PFSK-1 (cell line): ENCODE data around the gene SGK1.

Experiments
- FOXP2 ChIP-seq: optimal IDR thresholded peaks from 2 replicates; pipeline ENCODE3; 2011; ENCODE audit warnings: borderline replicate concordance, control low read depth, inconsistent platforms; ENCODE audit not compliant: insufficient read depth; ENCODE audit errors: extremely low read length, extremely low read depth
- POLR2AphosphoS5 ChIP-seq: IDR thresholded peaks from 2 replicates; pipeline ENCODE4 v1.6.1; 2012; ENCODE audit warnings: low read depth, mild to moderate bottlenecking, control low read depth, low read length, moderate library complexity
- SIN3A ChIP-seq: IDR thresholded peaks from 2 replicates; pipeline ENCODE4 v1.6.1; 2012; ENCODE audit warnings: mild to moderate bottlenecking, low read length, moderate library complexity, borderline replicate concordance; ENCODE audit not compliant: insufficient read depth
- TAF1 ChIP-seq: IDR thresholded peaks from 2 replicates; pipeline ENCODE4 v1.6.1; 2012; ENCODE audit warnings: low read length, control low read depth, borderline replicate concordance; ENCODE audit not compliant: insufficient read depth
- TF ChIP-seq, protein P1 (sequence below), 2 experiments: IDR thresholded peaks; 2 replicates each; pipeline versions ENCODE4 v1.6.1 to v1.8.0; 2011 to 2012; ENCODE audit warnings: low read depth in 2 of 2, low read length in 2 of 2, control low read depth in 1 of 2, inconsistent platforms in 1 of 2, mild to moderate bottlenecking in 1 of 2, moderate library complexity in 1 of 2; ENCODE audit not compliant: insufficient read depth in 1 of 2

Gene SGK1

DNA sequence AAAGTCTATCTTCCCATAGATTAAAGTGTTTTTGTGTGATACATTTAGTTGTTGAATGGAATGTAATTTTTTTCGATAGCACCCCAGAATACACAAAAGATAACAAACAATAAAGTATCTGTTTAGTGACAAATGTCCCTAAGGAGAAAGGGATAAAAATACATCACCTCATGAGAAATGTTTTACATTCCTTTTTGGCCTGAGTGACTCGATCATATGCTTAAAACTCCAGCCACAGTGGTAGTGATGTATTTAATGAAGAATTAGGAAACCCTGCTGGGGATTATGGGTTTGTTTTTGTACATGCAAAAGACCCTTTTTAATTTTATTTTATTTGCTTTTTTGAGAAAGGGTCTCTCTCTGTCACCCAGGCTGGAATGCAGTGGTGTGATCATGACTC is 4.3 kb upstream of the SGK1 start:
- TF ChIP-seq FOXP2 (no peak), SIN3A (no peak), TAF1 (no peak)
- TF ChIP-seq, protein P1, sequence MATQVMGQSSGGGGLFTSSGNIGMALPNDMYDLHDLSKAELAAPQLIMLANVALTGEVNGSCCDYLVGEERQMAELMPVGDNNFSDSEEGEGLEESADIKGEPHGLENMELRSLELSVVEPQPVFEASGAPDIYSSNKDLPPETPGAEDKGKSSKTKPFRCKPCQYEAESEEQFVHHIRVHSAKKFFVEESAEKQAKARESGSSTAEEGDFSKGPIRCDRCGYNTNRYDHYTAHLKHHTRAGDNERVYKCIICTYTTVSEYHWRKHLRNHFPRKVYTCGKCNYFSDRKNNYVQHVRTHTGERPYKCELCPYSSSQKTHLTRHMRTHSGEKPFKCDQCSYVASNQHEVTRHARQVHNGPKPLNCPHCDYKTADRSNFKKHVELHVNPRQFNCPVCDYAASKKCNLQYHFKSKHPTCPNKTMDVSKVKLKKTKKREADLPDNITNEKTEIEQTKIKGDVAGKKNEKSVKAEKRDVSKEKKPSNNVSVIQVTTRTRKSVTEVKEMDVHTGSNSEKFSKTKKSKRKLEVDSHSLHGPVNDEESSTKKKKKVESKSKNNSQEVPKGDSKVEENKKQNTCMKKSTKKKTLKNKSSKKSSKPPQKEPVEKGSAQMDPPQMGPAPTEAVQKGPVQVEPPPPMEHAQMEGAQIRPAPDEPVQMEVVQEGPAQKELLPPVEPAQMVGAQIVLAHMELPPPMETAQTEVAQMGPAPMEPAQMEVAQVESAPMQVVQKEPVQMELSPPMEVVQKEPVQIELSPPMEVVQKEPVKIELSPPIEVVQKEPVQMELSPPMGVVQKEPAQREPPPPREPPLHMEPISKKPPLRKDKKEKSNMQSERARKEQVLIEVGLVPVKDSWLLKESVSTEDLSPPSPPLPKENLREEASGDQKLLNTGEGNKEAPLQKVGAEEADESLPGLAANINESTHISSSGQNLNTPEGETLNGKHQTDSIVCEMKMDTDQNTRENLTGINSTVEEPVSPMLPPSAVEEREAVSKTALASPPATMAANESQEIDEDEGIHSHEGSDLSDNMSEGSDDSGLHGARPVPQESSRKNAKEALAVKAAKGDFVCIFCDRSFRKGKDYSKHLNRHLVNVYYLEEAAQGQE (IDR thresholded peaks at IDR 0.05; ENCODE audit: insufficient read depth in 1 of 2, low read depth in 2 of 2, low read length in 2 of 2), result no peak

DNA sequence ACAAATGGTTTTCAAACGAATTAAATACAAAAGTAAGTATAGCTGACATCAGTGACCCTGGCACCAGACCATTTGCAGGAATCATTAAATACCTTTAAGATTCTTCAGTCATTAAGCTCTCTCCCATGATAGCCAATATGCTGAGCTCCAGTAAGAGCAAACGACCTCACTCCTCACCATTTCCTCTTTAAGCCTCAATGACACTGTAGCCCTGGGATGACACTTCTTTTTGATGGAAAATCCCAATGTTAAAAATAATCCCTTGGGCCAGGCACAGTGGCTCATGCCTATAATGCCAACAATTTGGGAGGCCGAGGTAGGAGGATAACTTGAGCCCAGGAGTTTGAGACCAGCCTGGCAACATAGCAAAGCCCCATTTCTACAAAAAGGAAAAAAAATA is 3.3 kb upstream of the SGK1 start:
- no peak for TF ChIP-seq TAF1
- no peak for TF ChIP-seq FOXP2
- TF ChIP-seq SIN3A, result no peak
- TF ChIP-seq, protein P1 (IDR thresholded peaks at IDR 0.05; ENCODE audit: insufficient read depth in 1 of 2, low read depth in 2 of 2, low read length in 2 of 2), result no peak
- no peak for TF ChIP-seq POLR2AphosphoS5

DNA sequence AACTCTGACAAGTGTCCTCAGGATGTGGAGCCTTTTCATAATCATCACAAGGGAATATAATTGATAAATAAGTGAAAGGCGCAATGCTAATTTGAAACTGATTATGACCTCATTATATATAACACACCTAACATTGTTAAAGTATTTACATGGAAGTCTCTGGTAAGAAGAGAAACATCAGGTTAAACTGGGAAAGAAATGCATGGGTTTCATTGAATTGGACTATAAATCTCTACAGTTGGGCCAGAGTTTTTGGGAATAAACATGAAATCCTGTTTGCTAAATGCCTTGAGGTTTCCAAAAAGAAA is 1.0 kb upstream of the SGK1 start:
- TF ChIP-seq SIN3A (no peak), POLR2AphosphoS5 (no peak), TAF1 (no peak), FOXP2 (no peak)
- TF ChIP-seq, protein P1 (IDR thresholded peaks at IDR 0.05; ENCODE audit: insufficient read depth in 1 of 2, low read depth in 2 of 2, low read length in 2 of 2), result no peak

DNA sequence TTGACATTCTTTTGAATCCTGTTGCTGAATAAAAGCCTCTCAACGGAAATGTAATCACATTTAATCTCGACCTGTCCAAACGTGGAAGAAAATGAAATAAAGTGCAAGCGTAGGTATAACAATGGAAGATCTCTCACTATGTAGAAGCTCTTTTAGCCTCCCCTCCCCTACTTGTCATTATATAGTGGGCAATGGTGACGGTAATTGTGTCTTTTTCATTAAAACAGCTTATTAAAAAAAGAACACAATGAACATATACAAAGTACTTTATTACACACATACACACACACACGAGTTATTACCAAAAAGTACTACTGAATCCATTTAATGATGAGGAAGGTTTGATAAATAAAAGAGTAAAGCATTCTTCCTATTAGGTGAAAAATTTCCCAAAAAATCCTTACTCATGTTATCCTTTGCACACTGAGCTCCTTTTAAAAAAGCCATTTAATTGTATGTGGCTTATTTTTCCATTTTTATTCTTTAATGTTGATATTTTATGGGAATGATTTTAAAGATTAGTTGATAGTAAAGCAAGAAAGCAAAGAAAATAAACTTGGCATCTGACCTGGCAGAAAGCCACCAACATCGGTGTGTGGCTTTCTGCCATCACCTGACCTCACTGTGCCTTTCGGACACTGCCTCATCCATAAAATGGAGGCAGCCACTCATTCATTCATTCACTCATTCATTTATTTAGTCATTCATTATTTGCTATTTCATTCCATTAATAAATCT is 493 bp upstream of the SGK1 start:
- TF ChIP-seq POLR2AphosphoS5 (no peak), SIN3A (no peak), FOXP2 (no peak), TAF1 (no peak)
- TF ChIP-seq, protein P1 (IDR thresholded peaks at IDR 0.05; ENCODE audit: insufficient read depth in 1 of 2, low read depth in 2 of 2, low read length in 2 of 2), result no peak
